GM12874 (cell line): ENCODE results near the gene MT1X.

Experiments
- TF ChIP-seq, protein P1 (sequence below): IDR thresholded peaks from 2 replicates; pipeline ENCODE4 v1.5.1; 2011; ENCODE audit warnings: low read depth, mild to moderate bottlenecking, control low read depth, low read length, moderate library complexity; ENCODE audit not compliant: insufficient read depth

The MT1X gene

DNA sequence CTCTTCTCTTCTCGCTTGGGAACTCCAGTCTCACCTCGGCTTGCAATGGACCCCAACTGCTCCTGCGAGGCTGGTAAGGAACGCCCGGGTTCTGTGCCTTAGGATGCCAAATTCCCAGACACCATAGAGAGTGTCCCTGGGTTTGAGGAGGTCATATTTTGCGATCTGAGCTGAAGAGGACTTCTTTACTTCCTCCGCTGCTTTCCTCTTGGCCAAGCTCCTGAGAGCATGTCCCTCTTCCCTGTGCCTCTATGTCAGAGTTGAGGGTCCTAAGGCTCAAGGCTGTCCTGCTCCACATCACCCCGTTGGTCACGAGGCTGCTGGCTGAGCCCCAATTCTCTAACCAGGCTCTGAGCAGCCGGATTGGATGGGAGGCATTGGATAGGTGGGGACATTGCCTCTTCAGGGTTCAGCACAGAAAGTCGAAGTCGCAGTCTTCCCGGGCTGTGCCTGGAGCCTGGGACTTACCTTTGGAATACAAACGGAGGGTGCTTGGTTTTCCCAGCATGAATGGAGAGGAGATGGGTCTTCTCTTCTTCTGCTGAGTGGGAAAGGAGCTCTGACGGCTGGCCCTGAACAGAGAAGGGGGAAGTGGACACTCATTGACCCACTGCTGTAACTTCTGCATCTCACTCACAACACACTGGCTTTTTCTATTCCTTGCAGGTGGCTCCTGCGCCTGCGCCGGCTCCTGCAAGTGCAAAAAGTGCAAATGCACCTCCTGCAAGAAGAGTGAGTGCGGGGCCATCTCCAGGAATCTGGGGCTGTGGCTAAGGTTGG lies 12.2 kb upstream of the MT1X start:
- TF ChIP-seq, protein P1, sequence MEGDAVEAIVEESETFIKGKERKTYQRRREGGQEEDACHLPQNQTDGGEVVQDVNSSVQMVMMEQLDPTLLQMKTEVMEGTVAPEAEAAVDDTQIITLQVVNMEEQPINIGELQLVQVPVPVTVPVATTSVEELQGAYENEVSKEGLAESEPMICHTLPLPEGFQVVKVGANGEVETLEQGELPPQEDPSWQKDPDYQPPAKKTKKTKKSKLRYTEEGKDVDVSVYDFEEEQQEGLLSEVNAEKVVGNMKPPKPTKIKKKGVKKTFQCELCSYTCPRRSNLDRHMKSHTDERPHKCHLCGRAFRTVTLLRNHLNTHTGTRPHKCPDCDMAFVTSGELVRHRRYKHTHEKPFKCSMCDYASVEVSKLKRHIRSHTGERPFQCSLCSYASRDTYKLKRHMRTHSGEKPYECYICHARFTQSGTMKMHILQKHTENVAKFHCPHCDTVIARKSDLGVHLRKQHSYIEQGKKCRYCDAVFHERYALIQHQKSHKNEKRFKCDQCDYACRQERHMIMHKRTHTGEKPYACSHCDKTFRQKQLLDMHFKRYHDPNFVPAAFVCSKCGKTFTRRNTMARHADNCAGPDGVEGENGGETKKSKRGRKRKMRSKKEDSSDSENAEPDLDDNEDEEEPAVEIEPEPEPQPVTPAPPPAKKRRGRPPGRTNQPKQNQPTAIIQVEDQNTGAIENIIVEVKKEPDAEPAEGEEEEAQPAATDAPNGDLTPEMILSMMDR = no peak

DNA sequence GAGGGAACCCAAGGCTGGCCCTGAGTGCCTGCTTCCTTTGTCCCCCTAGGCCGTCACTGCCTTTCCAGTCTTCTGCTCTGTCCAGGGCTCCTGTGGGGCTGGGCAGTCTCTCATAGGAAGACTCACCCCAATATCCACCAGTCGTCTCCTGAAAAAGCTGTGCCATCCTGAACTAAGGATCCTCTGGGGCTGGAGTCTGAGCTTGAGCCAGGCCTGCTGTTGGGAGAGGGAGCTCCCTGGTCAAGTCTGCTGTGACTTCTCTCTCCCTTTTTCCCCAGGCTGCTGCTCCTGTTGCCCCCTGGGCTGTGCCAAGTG lies 11.7 kb upstream of the MT1X start:
- TF ChIP-seq, protein P1 = no peak

DNA sequence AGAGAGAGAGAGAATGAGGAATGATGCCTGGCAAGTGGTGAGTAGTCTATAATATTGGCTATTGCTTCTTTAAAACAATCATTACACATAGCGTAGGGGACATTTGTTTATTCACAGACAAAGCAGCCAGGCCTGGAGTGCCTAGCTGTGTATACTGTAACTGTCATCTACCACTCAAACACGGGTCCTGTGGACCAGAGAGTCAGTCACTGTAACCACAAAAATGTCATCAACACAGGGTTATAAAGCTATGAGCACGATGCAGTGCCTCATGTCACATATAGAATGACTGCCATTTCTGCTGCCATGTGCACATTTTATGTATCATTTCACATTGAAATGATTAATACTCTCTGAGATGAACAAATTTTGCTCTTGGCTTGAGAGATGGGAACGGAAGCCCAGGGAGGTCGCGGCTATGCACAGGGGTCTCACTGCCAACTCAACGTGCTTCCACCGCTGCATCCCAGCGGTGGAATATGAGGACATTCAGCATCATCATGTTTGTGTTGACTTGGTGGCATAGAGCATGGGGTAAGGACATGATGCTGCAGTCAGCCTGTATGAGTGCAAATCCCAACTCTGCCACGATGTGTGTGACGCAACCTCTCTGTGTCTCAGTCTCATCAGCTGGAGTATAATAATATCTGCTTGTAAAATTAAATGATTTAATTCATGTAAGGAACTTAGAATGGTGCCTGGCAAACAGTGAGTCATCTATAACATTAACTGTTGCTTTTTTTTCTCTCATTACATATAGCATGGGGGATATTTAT lies 9.3 kb upstream of the MT1X start:
- TF ChIP-seq, protein P1 = no peak

DNA sequence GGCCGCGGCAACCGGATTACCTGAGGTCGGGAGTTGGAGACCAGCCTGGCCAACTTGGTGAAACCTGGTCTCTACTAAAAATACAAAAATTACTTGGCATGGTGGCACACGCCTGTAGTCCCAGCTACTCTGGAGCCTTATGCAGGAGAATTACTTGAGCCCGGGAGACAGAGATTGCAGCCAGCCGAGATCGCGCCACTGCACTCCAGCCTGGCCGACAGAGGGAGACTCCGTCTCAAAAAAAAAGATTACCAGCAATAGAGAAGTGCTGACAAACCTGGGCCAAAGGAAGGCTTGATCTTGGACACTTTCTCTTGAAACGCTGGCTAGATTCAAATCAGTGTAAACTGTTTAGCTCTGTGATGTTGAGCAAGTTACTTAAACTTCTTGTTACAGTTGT lies 8.3 kb upstream of the MT1X start:
- TF ChIP-seq, protein P1 = peak; percentile 50

DNA sequence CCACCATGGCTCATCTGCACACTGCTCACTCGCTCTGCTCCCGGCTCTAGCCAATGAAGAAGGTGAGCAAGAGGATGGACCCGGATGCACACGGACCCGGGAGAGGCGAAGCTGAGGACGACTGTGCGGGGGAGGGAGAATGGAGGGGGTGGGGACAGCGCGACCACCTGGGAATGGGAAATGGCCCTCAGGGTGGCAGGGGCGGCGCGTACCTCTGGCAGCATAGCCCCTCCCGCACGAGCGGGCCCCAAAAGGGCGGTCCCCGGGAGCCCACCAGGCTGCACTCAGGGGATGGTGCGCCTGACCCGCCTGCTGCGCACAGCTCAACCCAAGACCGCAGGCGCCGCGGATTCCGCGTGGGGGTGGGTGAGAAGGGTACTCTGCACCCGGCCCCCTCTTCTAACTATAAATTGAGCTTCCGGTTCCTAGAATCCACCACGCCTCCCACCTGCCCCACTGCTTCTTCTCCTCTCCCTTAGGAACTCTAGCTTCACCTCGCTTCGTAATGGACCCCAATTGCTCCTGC lies 6.5 kb upstream of the MT1X start:
- TF ChIP-seq, protein P1 = no peak

DNA sequence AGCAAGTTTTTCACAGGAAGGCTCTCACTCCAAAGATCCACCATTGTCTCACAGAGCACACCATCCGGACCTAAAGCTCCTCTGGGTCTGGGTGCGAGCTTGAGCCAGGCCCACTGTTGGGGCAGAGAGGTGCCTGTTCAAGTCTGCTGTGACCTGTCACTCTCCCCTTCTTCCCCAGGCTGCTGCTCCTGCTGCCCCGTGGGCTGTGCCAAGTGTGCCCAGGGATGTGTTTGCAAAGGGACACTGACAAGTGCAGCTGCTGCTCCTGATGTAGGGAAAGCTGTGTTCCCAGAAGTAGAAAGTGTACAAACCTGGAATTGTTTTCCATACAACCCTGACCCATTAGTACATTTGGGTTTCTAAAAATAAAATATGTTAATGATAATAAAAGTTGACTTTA lies 4.8 kb upstream of the MT1X start:
- TF ChIP-seq, protein P1 = no peak

DNA sequence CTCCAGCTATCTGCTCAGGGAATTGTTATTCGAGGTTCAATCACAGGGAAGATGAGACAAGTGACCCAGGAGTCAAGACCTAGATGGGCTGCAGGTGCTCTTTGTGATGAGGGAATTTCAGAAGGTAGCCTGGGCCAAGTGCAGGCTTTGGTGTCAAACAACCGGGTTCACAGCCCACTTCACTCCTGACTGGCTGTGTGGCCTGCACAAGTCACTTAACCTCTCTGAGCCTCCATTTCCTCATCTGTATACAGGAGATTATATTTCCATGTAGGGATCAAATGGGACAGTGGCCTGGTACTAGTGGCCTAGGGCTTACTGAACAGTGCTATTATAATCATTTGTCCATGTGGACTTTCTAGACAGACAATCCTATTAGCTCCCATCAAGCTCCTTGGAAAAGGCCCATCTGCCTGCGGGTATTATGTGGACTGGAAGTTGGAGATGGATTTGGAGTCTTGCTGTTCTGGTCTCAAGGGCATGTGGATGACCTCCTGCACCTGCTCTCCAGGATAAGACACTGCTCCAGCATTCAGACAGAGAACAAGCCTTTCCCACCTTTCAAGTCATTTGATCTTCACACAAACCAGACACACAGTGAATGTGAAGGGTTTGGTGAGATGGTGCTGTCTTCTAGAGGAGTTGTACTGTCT lies 3.1 kb upstream of the MT1X start:
- TF ChIP-seq, protein P1 = no peak
